GM19452 (cell line): Measurements from ENCODE around the gene ABAT.
A peak's percentile ranks its signal among the peaks of the same experiment; 100 is the strongest.

Experiments
- ATAC-seq: cut with Tn5 transposase; IDR thresholded peaks from one replicate; pipeline ENCODE4 v1.9.1; 2021; ENCODE audit not compliant: unreplicated experiment

The ABAT gene

GRCh38 chr16:8674413-8675022, at the start of gene ABAT:
Gene ABAT, plus strand, starts transcription at chr16:8674617. Its CDS starts 61,123 bp downstream, at chr16:8735740.
- ATAC-seq, result peak; percentile 100

GRCh38 chr16:8625491-8626087, 48.8 kb upstream of the ABAT start:
- no peak for ATAC-seq

DNA sequence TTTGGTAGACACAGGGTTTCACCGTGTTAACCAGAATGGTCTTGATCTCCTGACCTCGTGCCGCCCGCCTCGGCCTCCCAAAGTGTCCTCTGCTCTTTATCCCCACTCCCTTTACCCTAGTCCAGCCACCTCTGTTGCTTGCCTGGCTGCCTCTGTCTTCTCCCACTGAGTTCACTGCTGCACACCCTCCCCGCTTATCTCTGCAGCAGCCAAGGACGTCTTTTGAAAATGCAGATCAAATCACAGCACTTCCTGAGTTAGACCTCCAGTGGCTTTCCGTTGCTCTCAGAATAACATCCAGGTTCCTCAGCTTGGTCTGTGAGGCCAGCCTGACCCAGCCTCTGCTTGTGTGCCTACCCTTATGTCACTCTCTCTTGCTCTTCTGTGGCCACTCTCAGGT, 47.5 kb upstream of the ABAT start:
- no peak for ATAC-seq

GRCh38 chr16:8627456-8627855, 47.0 kb upstream of the ABAT start:
- ATAC-seq, result no peak

DNA sequence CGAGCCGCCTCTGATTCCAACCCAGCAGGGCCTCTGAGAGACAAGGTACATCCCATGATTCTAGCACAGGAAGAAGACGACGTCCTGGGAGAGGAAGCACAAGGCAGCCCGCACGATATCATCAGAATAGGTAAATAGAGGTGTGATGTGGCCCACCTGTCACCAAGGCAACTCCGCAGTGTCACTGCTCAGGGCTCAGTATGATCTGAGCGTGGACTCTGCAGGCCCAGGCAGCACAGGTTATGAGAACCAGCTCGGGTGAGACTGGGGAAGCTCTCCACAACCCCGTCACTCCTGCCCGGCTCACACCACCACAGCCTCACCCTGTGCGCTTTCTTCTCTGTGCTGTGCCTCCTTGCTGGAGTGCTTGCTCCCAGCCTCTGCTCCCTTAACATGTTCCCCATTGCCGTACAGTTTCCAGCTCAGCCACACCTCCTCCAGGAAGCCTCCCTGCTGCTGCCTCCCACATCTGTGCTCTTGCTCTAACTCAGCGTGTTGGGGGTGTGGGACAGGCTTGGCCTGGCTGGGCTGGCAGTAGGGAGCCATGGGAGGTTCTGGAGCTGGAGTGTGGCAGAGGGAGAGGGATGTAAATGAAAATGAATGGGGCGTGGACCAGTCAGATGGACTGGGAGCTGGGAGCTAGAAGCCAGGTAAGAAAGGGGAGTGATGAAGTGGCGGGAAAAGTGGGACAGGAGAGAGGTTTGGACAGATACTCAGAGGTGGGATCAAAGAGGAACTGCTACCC, 45.3 kb upstream of the ABAT start:
- ATAC-seq, result no peak

DNA sequence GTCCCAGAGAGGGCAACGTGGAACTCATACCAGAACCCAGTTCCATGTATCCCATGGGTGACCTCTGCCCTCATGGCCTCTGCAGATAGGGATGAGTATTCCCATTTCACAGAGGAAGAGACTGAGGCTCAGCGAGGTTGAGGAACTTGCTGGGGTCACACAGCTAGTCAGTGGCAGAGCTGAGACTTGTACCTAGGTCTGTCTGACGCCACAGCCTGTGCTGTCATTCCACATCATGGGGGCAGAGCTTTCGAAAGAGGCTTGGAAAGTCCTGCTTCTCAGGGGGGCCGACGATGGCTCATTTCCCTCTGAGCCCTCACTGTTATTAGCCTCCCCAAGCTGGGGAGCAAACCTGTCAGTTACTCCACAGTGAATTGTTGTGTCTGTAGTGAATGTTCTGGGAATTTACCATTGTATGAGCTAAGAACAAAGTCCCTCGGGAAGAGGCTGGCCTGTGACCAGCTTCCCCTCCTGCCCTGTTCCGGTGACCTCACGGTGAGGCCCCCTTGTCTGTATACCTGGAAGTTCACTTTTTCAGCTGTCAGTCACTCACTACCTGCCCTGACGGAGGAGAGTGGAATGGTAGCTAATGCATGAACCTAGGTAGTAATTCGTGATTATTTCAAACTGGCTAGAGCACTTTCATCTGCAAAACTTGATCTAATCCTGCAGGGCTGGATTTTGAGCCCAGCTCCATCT, 44.0 kb upstream of the ABAT start:
- no peak for ATAC-seq

GRCh38 chr16:8631373-8631772, 43.0 kb upstream of the ABAT start:
- ATAC-seq, result no peak

- no peak for ATAC-seq
These were observed 42.5 kb upstream of the ABAT start for GRCh38 chr16:8631818-8632465.

DNA sequence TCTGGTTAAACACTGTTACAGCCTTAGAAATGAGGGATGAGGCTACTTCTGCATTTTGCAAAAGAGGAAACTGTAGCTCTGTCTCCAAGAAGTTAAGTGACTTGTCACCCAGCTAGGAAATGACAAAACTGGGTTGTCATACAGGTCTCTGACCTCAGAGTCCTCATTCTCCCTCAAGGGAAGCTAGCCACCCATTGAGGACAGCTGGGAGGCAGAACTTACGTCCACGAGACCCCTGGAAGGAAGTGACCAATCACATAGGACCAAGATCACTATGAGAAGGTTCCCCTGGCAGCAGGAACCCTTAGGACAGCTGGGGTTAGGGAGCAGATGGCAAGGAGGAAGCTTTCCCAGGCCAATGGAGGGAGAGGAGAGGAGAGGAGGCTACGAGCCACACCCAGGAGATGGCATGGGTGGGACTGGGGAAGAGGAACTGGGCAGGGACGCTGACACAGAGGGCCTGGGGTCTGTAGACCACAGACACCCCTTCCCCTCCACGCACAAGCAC, 41.7 kb upstream of the ABAT start:
- ATAC-seq, result no peak

DNA sequence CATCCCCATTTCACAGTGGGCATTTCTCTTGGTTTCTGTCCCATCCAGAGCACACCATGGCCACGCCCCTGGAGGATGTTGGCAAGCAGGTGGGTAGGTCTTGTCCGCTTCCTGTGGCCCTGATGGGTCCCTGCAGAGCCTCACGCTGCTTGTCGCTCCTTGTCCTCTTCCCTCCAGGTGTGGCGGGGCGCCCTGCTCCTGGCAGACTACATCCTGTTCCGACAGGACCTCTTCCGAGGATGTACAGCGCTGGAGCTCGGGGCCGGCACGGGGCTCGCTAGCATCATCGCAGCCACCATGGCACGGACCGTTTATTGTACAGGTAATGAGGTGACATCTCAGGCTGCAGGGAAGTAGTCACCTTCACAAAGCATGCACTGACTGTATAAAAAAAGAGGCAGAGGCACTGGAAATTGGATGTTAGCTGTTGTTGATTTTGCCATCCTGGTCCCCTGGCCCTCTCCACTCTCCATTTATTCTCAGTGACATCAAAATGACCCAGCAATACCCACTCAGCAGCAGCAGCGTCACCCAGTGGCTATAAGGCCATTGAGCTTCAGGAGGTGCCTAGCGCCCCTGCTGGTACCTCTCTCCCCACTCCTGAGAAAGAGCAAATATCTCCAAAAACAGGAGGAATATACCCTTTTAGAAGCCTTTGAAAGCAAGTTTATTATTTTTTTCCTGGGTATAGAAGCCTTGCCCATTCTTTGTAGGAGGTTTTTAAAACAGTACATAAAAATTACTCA, 39.3 kb upstream of the ABAT start:
- no peak for ATAC-seq

DNA sequence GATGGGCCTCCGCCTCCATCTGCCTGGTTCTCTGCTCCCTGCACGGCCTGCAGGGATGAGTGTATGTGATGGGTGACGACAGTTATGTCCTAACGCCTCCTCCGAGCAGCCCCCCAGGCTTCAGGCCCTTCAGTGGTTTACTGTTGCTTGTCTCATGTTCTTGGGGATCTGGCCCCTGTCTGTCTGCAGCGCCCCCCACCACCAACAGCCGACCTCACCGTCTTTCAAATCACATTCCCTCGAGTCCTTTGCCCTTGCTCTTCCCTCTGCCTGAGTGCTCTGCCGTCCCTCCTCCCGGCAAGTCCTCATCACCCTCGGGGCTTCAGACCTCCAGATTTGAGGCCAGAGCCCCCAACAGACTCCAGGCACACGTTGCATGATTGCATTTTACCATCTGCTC, 34.7 kb upstream of the ABAT start:
- ATAC-seq, result no peak

DNA sequence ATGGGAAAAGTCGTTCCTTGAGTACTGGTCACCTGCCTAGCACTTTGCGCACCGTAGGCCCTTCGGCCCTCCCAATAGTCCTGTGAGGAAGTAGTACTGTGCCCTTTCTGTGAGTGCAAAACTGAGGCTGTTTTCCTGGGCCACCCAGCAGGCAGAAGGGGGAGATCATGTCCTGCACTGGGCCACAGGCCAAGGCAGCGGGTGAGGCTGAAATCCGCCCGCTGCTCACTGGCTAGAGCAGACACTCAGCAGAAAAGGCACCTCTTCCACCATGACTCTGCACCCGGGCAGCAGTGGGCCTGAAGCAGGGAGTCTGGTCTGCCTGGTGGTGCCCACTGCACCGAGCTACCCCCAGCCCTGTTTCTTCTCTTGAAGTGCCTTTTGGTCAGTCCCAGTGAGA, 32.7 kb upstream of the ABAT start:
- ATAC-seq, result no peak

DNA sequence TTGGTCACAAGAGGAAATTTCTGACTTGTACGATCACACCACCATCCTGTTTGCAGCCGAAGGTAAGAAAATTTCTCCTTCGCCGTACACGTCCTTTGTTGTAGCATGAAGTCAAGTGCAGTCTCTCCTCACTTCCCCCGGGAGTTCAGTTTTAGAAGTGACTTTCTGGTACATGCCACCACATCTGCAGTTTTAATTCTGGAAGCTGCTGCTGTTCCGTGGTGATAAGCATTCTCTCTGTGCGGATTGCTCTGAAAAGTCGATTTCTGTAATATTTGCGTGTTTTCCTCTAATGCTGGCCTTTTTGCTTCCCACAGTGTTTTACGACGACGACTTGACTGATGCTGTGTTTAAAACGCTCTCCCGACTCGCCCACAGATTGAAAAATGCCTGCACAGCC, 32.3 kb upstream of the ABAT start:
- ATAC-seq, result no peak

- ATAC-seq, result no peak
These were observed 29.9 kb upstream of the ABAT start for GRCh38 chr16:8644211-8645140.

DNA sequence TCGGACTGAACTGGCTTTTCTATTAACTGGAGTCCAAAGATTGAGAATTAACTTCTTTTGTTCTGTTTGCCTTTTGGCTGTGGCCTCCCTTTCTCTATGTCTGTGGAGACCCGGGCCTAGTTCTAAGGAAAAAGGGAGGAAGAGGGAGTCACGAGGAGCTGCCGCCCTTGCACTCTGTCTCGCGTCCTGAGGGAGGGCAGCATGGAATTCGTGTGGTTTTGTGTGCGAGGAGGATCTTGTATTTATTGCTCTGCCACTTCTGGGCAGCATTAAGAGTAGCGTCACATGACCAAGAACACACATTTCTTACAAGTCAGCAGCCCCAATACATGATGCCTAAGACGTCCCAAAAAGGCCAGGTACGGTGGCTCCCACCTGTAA, 29.3 kb upstream of the ABAT start:
- ATAC-seq, result no peak

DNA sequence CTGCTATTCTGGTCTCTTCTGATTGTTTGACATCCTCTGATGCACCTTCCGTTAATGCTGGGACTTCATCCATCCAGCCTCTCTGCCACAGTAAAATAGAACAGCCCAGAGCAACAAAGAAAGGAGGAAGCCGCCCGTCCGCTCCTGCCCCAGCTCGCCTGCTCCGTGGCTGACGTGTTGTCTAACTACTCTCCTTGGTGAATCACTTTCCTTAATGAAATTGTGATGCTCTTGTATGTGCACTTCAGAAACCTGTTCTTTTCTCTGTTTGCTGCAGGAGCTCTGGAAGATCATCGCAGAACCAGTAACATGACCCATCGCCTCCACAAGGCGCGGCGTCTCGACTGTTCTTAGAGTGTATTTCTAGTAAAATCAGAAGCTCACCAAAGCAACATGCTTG, 28.6 kb upstream of the ABAT start:
- ATAC-seq, result no peak

- ATAC-seq, result no peak
These were observed 27.9 kb upstream of the ABAT start for GRCh38 chr16:8646326-8647053.

- no peak for ATAC-seq
These were observed 26.6 kb upstream of the ABAT start for GRCh38 chr16:8647721-8648318.
